ENCODE measurements around the gene MTUS2.
A peak's percentile ranks its signal among the peaks of the same experiment; 100 is the strongest.

MTUS2 gene

GRCh38 chr13:29541400-29541799 lies 721.3 kb downstream of the MTUS2 start:
- Histone ChIP-seq H3K4me1 (peaks cover 12% of the 10 kb centered on the region), H3K27me3 (no peaks in the 10 kb centered on the region), H3K9me3 (no peaks in the 10 kb centered on the region), H3K4me3 (ENCODE audit: low read depth, low read length) (no peak overlapping the region), H3K36me3 (peaks cover 36% of the 10 kb centered on the region)
- no peak for DNase-seq
- TF ChIP-seq CTCF (IDR thresholded peaks at IDR 0.05; ENCODE audit: low read depth, low read length) = no peak

GRCh38 chr13:29542381-29542780 lies 722.2 kb downstream of the MTUS2 start:
- H3K9me3 ChIP-seq = no peaks in the 10 kb centered on the region
- H3K36me3 ChIP-seq = peaks cover 30% of the 10 kb centered on the region
- no peak for TF ChIP-seq CTCF (IDR thresholded peaks at IDR 0.05; ENCODE audit: low read depth, low read length)
- H3K4me1 ChIP-seq = peaks cover 3% of the 10 kb centered on the region; the same call in 1 of the 2 replicates
- H3K27me3 ChIP-seq = no peaks in the 10 kb centered on the region
- H3K4me3 ChIP-seq (ENCODE audit: low read depth, low read length) = no peak overlapping the region
- no peak for DNase-seq

GRCh38 chr13:29543230-29544215 lies 723.4 kb downstream of the MTUS2 start:
- H3K36me3 ChIP-seq = peaks cover 35% of the 10 kb centered on the region
- H3K4me3 ChIP-seq (ENCODE audit: low read depth, low read length) = no peak overlapping the region
- peak; percentile 29 for DNase-seq
- no peaks in the 10 kb centered on the region for H3K9me3 ChIP-seq
- H3K27me3 ChIP-seq = no peaks in the 10 kb centered on the region
- TF ChIP-seq CTCF (IDR thresholded peaks at IDR 0.05; ENCODE audit: low read depth, low read length) = no peak
- peaks cover 1% of the 10 kb centered on the region for H3K4me1 ChIP-seq

GRCh38 chr13:29545988-29546387 lies 725.8 kb downstream of the MTUS2 start:
- no peak for TF ChIP-seq CTCF (IDR thresholded peaks at IDR 0.05; ENCODE audit: low read depth, low read length)
- H3K4me3 ChIP-seq (ENCODE audit: low read depth, low read length) = no peak overlapping the region
- no peak for DNase-seq
- peaks cover 10% of the 10 kb centered on the region for H3K4me1 ChIP-seq
- H3K27me3 ChIP-seq = no peaks in the 10 kb centered on the region
- H3K36me3 ChIP-seq = peaks cover 50% of the 10 kb centered on the region
- no peaks in the 10 kb centered on the region for H3K9me3 ChIP-seq

- peaks cover 10% of the 10 kb centered on the region for H3K4me1 ChIP-seq
- no peak for DNase-seq
- H3K4me3 ChIP-seq (ENCODE audit: low read depth, low read length) = no peak overlapping the region
- H3K36me3 ChIP-seq = peaks cover 51% of the 10 kb centered on the region
- TF ChIP-seq CTCF (IDR thresholded peaks at IDR 0.05; ENCODE audit: low read depth, low read length) = no peak
- H3K27me3 ChIP-seq = no peaks in the 10 kb centered on the region
- no peaks in the 10 kb centered on the region for H3K9me3 ChIP-seq
These were observed 726.5 kb downstream of the MTUS2 start for GRCh38 chr13:29546662-29547061.

GRCh38 chr13:29547153-29547552 lies 727.0 kb downstream of the MTUS2 start:
- Histone ChIP-seq H3K9me3 (no peaks in the 10 kb centered on the region), H3K36me3 (peaks cover 55% of the 10 kb centered on the region), H3K4me1 (peaks cover 10% of the 10 kb centered on the region), H3K27me3 (no peaks in the 10 kb centered on the region), H3K4me3 (ENCODE audit: low read depth, low read length) (no peak overlapping the region)
- DNase-seq = no peak
- TF ChIP-seq CTCF (IDR thresholded peaks at IDR 0.05; ENCODE audit: low read depth, low read length) = no peak

Data from BE2C (cell line).